ENCODE data around the gene WWOX.

- TF ChIP-seq EZH2phosphoT487 (IDR thresholded peaks at IDR 0.05; ENCODE audit: borderline replicate concordance, low read length) (no peak), CTCF (conservative IDR thresholded peaks at IDR 0.05; ENCODE audit: low read depth, low read length) (no peak), EZH2 (IDR thresholded peaks at IDR 0.05; ENCODE audit: low read length, unreplicated experiment) (no peak)
Measured at GRCh38 chr16:78523212-78523985, 423.9 kb downstream of the WWOX start.
